Endothelial cell (in vitro differentiated cells): ENCODE results near the gene HIGD1B. TPM values are rescaled to one million over a fixed set of nuclear protein-coding genes. Genes with fewer than 3 reads are reported as not detected.

ENCODE experiments used
- DNase-seq: peaks from one replicate; pipeline ENCODE4 v3.0.0; 2021; ENCODE audit warnings: low spot score
- H3K27ac Mint-ChIP-seq: one replicate; pipeline ENCODE4 v1.8.0; 2021; ENCODE audit warnings: mixed read lengths, inconsistent platforms; ENCODE audit not compliant: unreplicated experiment
- H3K27me3 Mint-ChIP-seq: one replicate; pipeline ENCODE4 v1.8.0; 2021; ENCODE audit warnings: mild to moderate bottlenecking, moderate library complexity, mixed read lengths, inconsistent platforms; ENCODE audit not compliant: unreplicated experiment
- H3K36me3 Mint-ChIP-seq: one replicate; pipeline ENCODE4 v1.8.0; 2021; ENCODE audit warnings: mild to moderate bottlenecking, low read depth, mixed read lengths, inconsistent platforms; ENCODE audit not compliant: unreplicated experiment
- H3K4me1 Mint-ChIP-seq: one replicate; pipeline ENCODE4 v1.8.0; 2021; ENCODE audit warnings: mild to moderate bottlenecking, mixed read lengths, inconsistent platforms; ENCODE audit not compliant: unreplicated experiment
- H3K4me3 Mint-ChIP-seq: one replicate; pipeline ENCODE4 v1.8.0; 2021; ENCODE audit warnings: mild to moderate bottlenecking, mixed read lengths, inconsistent platforms; ENCODE audit not compliant: unreplicated experiment
- H3K9me3 Mint-ChIP-seq: one replicate; pipeline ENCODE4 v1.8.0; 2021; ENCODE audit warnings: mixed read lengths, inconsistent platforms; ENCODE audit not compliant: unreplicated experiment
- CTCF ChIP-seq: fragments of 200-600 bp; sonication (generic); IDR thresholded peaks from one replicate; pipeline ENCODE4 v1.5.0; 2021; ENCODE audit warnings: antibody characterized with exemption; ENCODE audit not compliant: unreplicated experiment
- total RNA-seq: library from RNA; stranded (reverse); fragmentation: NEBNext Ultra II Directional; extraction: Animal tissue kit (Norgen Biotek cat#: 25700); gene quantifications from one replicate; pipeline ENCODE4 v1.2.1, GENCODE V29; 2021; ENCODE audit not compliant: unreplicated experiment

Gene HIGD1B
- total RNA-seq, 1 donor from 2014 or later: not detected

GRCh38 chr17:44862278-44862914 is 14.7 kb downstream of the HIGD1B start:
- Mint-ChIP-seq H3K9me3 (no peaks in the 10 kb centered on the region), H3K36me3 (peaks cover 45% of the 10 kb centered on the region), H3K4me1 (no peaks in the 10 kb centered on the region), H3K4me3 (peak overlapping the region; percentile 34), H3K27ac (no peak overlapping the region), H3K27me3 (peaks cover 4% of the 10 kb centered on the region)
- no peak for DNase-seq
- no peak for TF ChIP-seq CTCF

GRCh38 chr17:44863061-44863918 is 15.6 kb downstream of the HIGD1B start:
- peaks cover 4% of the 10 kb centered on the region for H3K27me3 Mint-ChIP-seq
- H3K36me3 Mint-ChIP-seq: peaks cover 45% of the 10 kb centered on the region
- no peak for TF ChIP-seq CTCF
- DNase-seq: no peak
- no peak overlapping the region for H3K27ac Mint-ChIP-seq
- peak overlapping the region; percentile 34 for H3K4me3 Mint-ChIP-seq
- no peaks in the 10 kb centered on the region for H3K9me3 Mint-ChIP-seq
- H3K4me1 Mint-ChIP-seq: no peaks in the 10 kb centered on the region

GRCh38 chr17:44864831-44865230 is 17.1 kb downstream of the HIGD1B start:
- TF ChIP-seq CTCF: no peak
- DNase-seq: no peak
- H3K9me3 Mint-ChIP-seq: no peaks in the 10 kb centered on the region
- H3K4me3 Mint-ChIP-seq: no peak overlapping the region
- peaks cover 4% of the 10 kb centered on the region for H3K27me3 Mint-ChIP-seq
- H3K36me3 Mint-ChIP-seq: peaks cover 45% of the 10 kb centered on the region
- no peak overlapping the region for H3K27ac Mint-ChIP-seq
- H3K4me1 Mint-ChIP-seq: no peaks in the 10 kb centered on the region

- DNase-seq: peak; percentile 69
- Mint-ChIP-seq H3K4me3 (no peak overlapping the region), H3K27me3 (peaks cover 4% of the 10 kb centered on the region), H3K27ac (no peak overlapping the region), H3K4me1 (no peaks in the 10 kb centered on the region), H3K9me3 (no peaks in the 10 kb centered on the region), H3K36me3 (peaks cover 47% of the 10 kb centered on the region)
- TF ChIP-seq CTCF: peak; percentile 93
Measured at GRCh38 chr17:44865231-44865660, 17.6 kb downstream of the HIGD1B start.

- no peak overlapping the region for H3K4me3 Mint-ChIP-seq
- no peak for TF ChIP-seq CTCF
- H3K4me1 Mint-ChIP-seq: no peaks in the 10 kb centered on the region
- peaks cover 46% of the 10 kb centered on the region for H3K36me3 Mint-ChIP-seq
- H3K9me3 Mint-ChIP-seq: no peaks in the 10 kb centered on the region
- peaks cover 4% of the 10 kb centered on the region for H3K27me3 Mint-ChIP-seq
- no peak overlapping the region for H3K27ac Mint-ChIP-seq
- DNase-seq: no peak
Measured at GRCh38 chr17:44865931-44866330, 18.2 kb downstream of the HIGD1B start.
